HEK293 (cell line): ENCODE results near the gene SLC66A2.
"Not testable (repeated sequence)": the region's sequence is repeated elsewhere in the genome, so short reads cannot be mapped to it uniquely, and the experiment has no call there.

Experiments
- CTCF ChIA-PET: fragments of 350-600 bp; formaldehyde crosslinking; extraction: SDS; loops from one replicate; lab custom pipeline; 2021; ENCODE audit warnings: antibody characterized with exemption; lab: Yijun Ruan, JAX
- POLR2A ChIA-PET: fragments of 300-600 bp; formaldehyde crosslinking; extraction: SDS; loops from one replicate; lab custom pipeline; 2020; ENCODE audit warnings: antibody characterized with exemption, inconsistent platforms; lab: Yijun Ruan, JAX
- H3K27ac ChIP-seq: fragments of 200-500 bp; sonication (Bioruptor generic); 2 replicates; pipeline ENCODE4 v1.5.1; 2014; ENCODE audit warnings: low read depth, low read length, control low read depth, inconsistent platforms; ENCODE audit errors: extremely low read depth
- H3K36me3 ChIP-seq, 2 experiments: fragments of 200-500 bp in 1 of 2; sonication (Bioruptor generic) in 1 of 2; 1 replicate in 1 of 2; 2 replicates in 1 of 2; pipeline ENCODE4 v1.5.1; 2014 to 2017; ENCODE audit warnings: inconsistent platforms in 2 of 2, low read length in 2 of 2; ENCODE audit not compliant: control insufficient read depth in 2 of 2, insufficient read depth in 1 of 2
- H3K4me1 ChIP-seq: fragments of 200-500 bp; sonication (Bioruptor generic); 2 replicates; pipeline ENCODE4 v1.5.1; 2014; ENCODE audit warnings: mild to moderate bottlenecking, low read length, inconsistent platforms; ENCODE audit not compliant: control insufficient read depth, insufficient read depth
- H3K4me3 ChIP-seq: 2 replicates; pipeline ENCODE4 v1.5.1; 2011; ENCODE audit warnings: low read depth, mild to moderate bottlenecking, control low read depth, low read length, moderate library complexity
- H3K9me3 ChIP-seq: fragments of 200-500 bp; sonication (Bioruptor generic); 2 replicates; pipeline ENCODE4 v1.5.1; 2014; ENCODE audit warnings: low read depth, low read length, inconsistent platforms; ENCODE audit not compliant: control insufficient read depth, insufficient read depth
- IKZF3 ChIP-seq: fragments of 450-650 bp; IDR thresholded peaks from 2 replicates; pipeline ENCODE4 v1.5.0; 2018; ENCODE audit warnings: missing biosample characterization, mild to moderate bottlenecking, missing genetic modification characterization, moderate library complexity
- KLF10 ChIP-seq: fragments of 450-650 bp; IDR thresholded peaks from 2 replicates; pipeline ENCODE4 v1.5.1; 2018; ENCODE audit warnings: missing biosample characterization, mild to moderate bottlenecking, missing genetic modification characterization
- KLF7 ChIP-seq: fragments of 450-650 bp; formaldehyde crosslinking; IDR thresholded peaks from 2 replicates; pipeline ENCODE4 v1.5.1; 2016; ENCODE audit warnings: missing biosample characterization, missing genetic modification characterization, borderline replicate concordance
- MZF1 ChIP-seq: fragments of 450-650 bp; formaldehyde crosslinking; IDR thresholded peaks from 2 replicates; pipeline ENCODE4 v1.5.1; 2017; ENCODE audit warnings: missing biosample characterization, missing genetic modification characterization, borderline replicate concordance
- PRDM1 ChIP-seq: fragments of 450-650 bp; formaldehyde crosslinking; IDR thresholded peaks from 2 replicates; pipeline ENCODE4; 2016; ENCODE audit warnings: missing biosample characterization, missing genetic modification characterization
- SETDB1 ChIP-seq: IDR thresholded peaks from one replicate; pipeline ENCODE4 v1.6.1; 2017; ENCODE audit warnings: mild to moderate bottlenecking, low read length, moderate library complexity, mixed read lengths; ENCODE audit not compliant: insufficient read length
- ZBTB7A ChIP-seq: fragments of 450-650 bp; formaldehyde crosslinking; IDR thresholded peaks from 2 replicates; pipeline ENCODE4 v1.5.1; 2016; ENCODE audit warnings: low read depth, missing biosample characterization, missing genetic modification characterization
- ZEB2 ChIP-seq: fragments of 450-650 bp; formaldehyde crosslinking; IDR thresholded peaks from 2 replicates; pipeline ENCODE4 v1.5.1; 2016; ENCODE audit warnings: missing biosample characterization, missing genetic modification characterization
- ZNF10 ChIP-seq: fragments of 450-650 bp; formaldehyde crosslinking; IDR thresholded peaks from 2 replicates; pipeline ENCODE4 v1.5.1; 2017; ENCODE audit warnings: missing biosample characterization, missing genetic modification characterization
- ZNF114 ChIP-seq: fragments of 450-650 bp; formaldehyde crosslinking; IDR thresholded peaks from 2 replicates; pipeline ENCODE4 v1.5.0; 2017; ENCODE audit warnings: missing biosample characterization, missing genetic modification characterization
- ZNF138 ChIP-seq: fragments of 450-650 bp; formaldehyde crosslinking; IDR thresholded peaks from 2 replicates; pipeline ENCODE4 v1.5.1; 2016; ENCODE audit warnings: missing biosample characterization, missing genetic modification characterization, borderline replicate concordance
- ZNF169 ChIP-seq: fragments of 450-650 bp; formaldehyde crosslinking; IDR thresholded peaks from 2 replicates; pipeline ENCODE4 v1.5.1; 2016; ENCODE audit warnings: missing biosample characterization, missing genetic modification characterization
- ZNF223 ChIP-seq: fragments of 450-650 bp; formaldehyde crosslinking; IDR thresholded peaks from 2 replicates; pipeline ENCODE4 v1.5.1; 2016; ENCODE audit warnings: missing biosample characterization, missing genetic modification characterization
- ZNF248 ChIP-seq: fragments of 450-650 bp; formaldehyde crosslinking; IDR thresholded peaks from 2 replicates; pipeline ENCODE4 v1.5.1; 2017; ENCODE audit warnings: missing biosample characterization, missing genetic modification characterization
- ZNF341 ChIP-seq: fragments of 450-650 bp; formaldehyde crosslinking; IDR thresholded peaks from 2 replicates; pipeline ENCODE4; 2016; ENCODE audit warnings: low read depth, missing biosample characterization, missing genetic modification characterization
- ZNF510 ChIP-seq: fragments of 450-650 bp; formaldehyde crosslinking; IDR thresholded peaks from 2 replicates; pipeline ENCODE4 v1.5.1; 2018; ENCODE audit warnings: mild to moderate bottlenecking, missing genetic modification characterization, missing biosample characterization; ENCODE audit not compliant: insufficient replicate concordance
- ZNF560 ChIP-seq: fragments of 450-650 bp; formaldehyde crosslinking; IDR thresholded peaks from 2 replicates; pipeline ENCODE4 v1.5.1; 2017; ENCODE audit warnings: missing biosample characterization, missing genetic modification characterization, borderline replicate concordance
- ZNF585B ChIP-seq: fragments of 450-650 bp; formaldehyde crosslinking; IDR thresholded peaks from 2 replicates; pipeline ENCODE4 v1.5.1; 2016; ENCODE audit warnings: missing biosample characterization, missing genetic modification characterization
- ZNF660 ChIP-seq: fragments of 450-650 bp; IDR thresholded peaks from 2 replicates; pipeline ENCODE4 v1.5.1; 2018; ENCODE audit warnings: missing biosample characterization, mild to moderate bottlenecking, missing genetic modification characterization
- ZNF701 ChIP-seq: fragments of 450-650 bp; formaldehyde crosslinking; IDR thresholded peaks from 2 replicates; pipeline ENCODE4 v1.5.1; 2016; ENCODE audit warnings: missing biosample characterization, missing genetic modification characterization
- ZNF792 ChIP-seq: fragments of 450-650 bp; formaldehyde crosslinking; IDR thresholded peaks from 2 replicates; pipeline ENCODE4 v1.5.1; 2016; ENCODE audit warnings: missing biosample characterization, missing genetic modification characterization
- TF ChIP-seq, protein P1 (sequence below): fragments of 450-650 bp; formaldehyde crosslinking; IDR thresholded peaks from 2 replicates; pipeline ENCODE4 v1.5.1; 2017; ENCODE audit warnings: missing biosample characterization, missing genetic modification characterization
- TF ChIP-seq, protein P2 (sequence below): fragments of 450-650 bp; formaldehyde crosslinking; IDR thresholded peaks from 2 replicates; pipeline ENCODE4 v1.5.1; 2016; ENCODE audit warnings: missing biosample characterization, missing genetic modification characterization
- TF ChIP-seq, protein P3 (sequence below): fragments of 450-650 bp; formaldehyde crosslinking; optimal IDR thresholded peaks from 2 replicates; pipeline ENCODE3; 2016; ENCODE audit warnings: missing biosample characterization, mild to moderate bottlenecking, missing genetic modification characterization
- TF ChIP-seq, protein P4 (sequence below): fragments of 450-650 bp; formaldehyde crosslinking; IDR thresholded peaks from 2 replicates; pipeline ENCODE4 v1.5.1; 2016; ENCODE audit warnings: missing biosample characterization, missing genetic modification characterization
- TF ChIP-seq, protein P5 (sequence below): fragments of 450-650 bp; IDR thresholded peaks from 2 replicates; pipeline ENCODE4 v1.5.1; 2018; ENCODE audit warnings: missing biosample characterization, mild to moderate bottlenecking, missing genetic modification characterization

Gene SLC66A2

DNA sequence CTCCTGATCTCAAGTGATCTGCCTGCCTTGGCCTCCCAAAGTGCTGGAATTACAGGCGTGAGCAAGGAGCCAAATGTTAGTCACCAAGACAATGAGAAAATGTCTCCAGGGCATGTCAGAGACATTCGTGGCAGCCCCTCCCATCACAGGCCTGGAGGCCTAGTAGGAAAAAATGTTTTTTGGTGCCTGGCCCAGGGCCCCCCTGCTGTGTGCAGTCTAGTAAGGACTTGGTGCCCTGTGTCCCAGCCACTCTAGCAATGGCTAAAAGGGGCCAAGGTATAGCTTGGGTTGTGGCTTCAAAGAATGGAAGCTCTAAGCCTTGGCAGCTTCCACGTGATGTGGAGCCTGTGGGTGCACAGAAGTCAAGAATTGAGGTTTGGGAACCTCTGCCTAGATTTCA is 49.4 kb upstream of the SLC66A2 start:
- H3K36me3 ChIP-seq = no peaks in the 10 kb centered on the region
- H3K4me3 ChIP-seq = no peak overlapping the region
- POLR2A ChIA-PET = no interaction called here
- H3K9me3 ChIP-seq = no peaks in the 10 kb centered on the region
- H3K4me1 ChIP-seq = no peaks in the 10 kb centered on the region
- no peak overlapping the region for H3K27ac ChIP-seq
- TF ChIP-seq ZNF138 = no peak
- TF ChIP-seq ZEB2 (tag by site-specific recombination) = no peak
- TF ChIP-seq ZNF510 = no peak
- peak; percentile 97 for TF ChIP-seq ZNF585B
- TF ChIP-seq SETDB1 = peak; percentile 24
- TF ChIP-seq ZNF10 = no peak
- TF ChIP-seq ZNF169 (tag by site-specific recombination) = no peak
- TF ChIP-seq ZNF341 = no peak
- no peak for TF ChIP-seq ZNF560 (tag by site-specific recombination)
- no peak for TF ChIP-seq MZF1 (tag by site-specific recombination)
- no peak for TF ChIP-seq KLF10 (tag by site-specific recombination)
- CTCF ChIA-PET = interaction anchor here (0.7 kb wide), 1 partner anchor 76 kb away, joined by 3 read pairs; no protein-coding TSS in a partner anchor

DNA sequence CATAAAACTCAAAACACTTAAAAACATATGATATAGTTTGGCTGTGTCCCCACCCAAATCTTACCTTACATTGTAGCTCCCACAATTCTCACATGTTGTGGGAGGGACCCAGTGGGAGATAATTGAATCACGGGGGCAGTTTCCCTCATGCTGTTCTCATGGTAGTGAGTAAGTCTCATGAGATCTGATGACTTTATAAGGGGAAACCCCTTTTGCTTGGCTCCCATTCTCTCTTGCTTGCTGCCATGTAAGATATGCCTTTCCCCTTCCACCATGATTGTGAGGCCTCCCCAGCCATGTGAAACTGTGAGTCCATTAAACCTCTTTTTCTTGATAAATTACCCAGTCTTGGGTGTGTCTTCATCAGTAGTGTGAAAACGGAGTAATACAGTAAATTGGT is 48.2 kb upstream of the SLC66A2 start:
- POLR2A ChIA-PET = interaction anchor here (0.7 kb wide), 1 partner anchor 15 kb away, joined by 3 read pairs; no protein-coding TSS in a partner anchor
- H3K4me1 ChIP-seq, H3K27ac ChIP-seq, H3K4me3 ChIP-seq, CTCF ChIA-PET, H3K9me3 ChIP-seq, H3K36me3 ChIP-seq: not testable (repeated sequence)

DNA sequence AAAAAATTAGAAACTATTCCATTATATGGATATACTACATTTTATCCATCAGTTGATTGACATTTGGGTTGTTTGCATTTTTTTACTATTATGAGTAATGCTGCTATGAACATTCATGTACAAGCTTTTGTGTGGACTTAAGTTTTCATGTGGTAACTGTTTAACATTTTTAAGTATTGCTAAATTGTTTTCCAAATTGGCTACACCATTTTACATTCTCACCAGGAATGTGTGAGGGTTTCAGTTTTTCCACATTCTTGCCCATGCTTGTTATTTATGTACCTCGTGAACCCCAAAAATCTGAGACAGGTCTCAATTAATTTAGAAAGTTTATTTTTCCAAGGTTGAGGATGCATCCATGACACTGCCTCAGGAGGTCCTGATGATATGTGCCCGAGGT is 40.0 kb upstream of the SLC66A2 start:
- no peaks in the 10 kb centered on the region for H3K9me3 ChIP-seq
- no peak overlapping the region for H3K4me3 ChIP-seq
- CTCF ChIA-PET = no interaction called here
- H3K27ac ChIP-seq = no peak overlapping the region
- H3K4me1 ChIP-seq = peaks cover 4% of the 10 kb centered on the region; the same call in 1 of the 2 replicates
- POLR2A ChIA-PET = no interaction called here
- peaks cover 0 to 2% of the 10 kb centered on the region in 2 experiments; a peak in 1 of 3 replicates for H3K36me3 ChIP-seq
- TF ChIP-seq KLF7 (tag by site-specific recombination) (no peak), ZNF660 (no peak), MZF1 (tag by site-specific recombination) (no peak), ZNF792 (tag by site-specific recombination) (no peak), PRDM1 (tag by site-specific recombination) (no peak), ZBTB7A (no peak), ZNF701 (tag by site-specific recombination) (no peak), IKZF3 (tag by site-specific recombination) (no peak), ZNF223 (tag by site-specific recombination) (no peak), ZNF248 (tag by site-specific recombination) (no peak), ZNF114 (tag by site-specific recombination) (no peak)
- TF ChIP-seq, protein P1, sequence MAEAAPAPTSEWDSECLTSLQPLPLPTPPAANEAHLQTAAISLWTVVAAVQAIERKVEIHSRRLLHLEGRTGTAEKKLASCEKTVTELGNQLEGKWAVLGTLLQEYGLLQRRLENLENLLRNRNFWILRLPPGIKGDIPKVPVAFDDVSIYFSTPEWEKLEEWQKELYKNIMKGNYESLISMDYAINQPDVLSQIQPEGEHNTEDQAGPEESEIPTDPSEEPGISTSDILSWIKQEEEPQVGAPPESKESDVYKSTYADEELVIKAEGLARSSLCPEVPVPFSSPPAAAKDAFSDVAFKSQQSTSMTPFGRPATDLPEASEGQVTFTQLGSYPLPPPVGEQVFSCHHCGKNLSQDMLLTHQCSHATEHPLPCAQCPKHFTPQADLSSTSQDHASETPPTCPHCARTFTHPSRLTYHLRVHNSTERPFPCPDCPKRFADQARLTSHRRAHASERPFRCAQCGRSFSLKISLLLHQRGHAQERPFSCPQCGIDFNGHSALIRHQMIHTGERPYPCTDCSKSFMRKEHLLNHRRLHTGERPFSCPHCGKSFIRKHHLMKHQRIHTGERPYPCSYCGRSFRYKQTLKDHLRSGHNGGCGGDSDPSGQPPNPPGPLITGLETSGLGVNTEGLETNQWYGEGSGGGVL = no peak
- TF ChIP-seq, protein P2, sequence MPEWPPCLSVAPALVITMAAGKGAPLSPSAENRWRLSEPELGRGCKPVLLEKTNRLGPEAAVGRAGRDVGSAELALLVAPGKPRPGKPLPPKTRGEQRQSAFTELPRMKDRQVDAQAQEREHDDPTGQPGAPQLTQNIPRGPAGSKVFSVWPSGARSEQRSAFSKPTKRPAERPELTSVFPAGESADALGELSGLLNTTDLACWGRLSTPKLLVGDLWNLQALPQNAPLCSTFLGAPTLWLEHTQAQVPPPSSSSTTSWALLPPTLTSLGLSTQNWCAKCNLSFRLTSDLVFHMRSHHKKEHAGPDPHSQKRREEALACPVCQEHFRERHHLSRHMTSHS (tag by site-specific recombination) = no peak
- TF ChIP-seq, protein P3, sequence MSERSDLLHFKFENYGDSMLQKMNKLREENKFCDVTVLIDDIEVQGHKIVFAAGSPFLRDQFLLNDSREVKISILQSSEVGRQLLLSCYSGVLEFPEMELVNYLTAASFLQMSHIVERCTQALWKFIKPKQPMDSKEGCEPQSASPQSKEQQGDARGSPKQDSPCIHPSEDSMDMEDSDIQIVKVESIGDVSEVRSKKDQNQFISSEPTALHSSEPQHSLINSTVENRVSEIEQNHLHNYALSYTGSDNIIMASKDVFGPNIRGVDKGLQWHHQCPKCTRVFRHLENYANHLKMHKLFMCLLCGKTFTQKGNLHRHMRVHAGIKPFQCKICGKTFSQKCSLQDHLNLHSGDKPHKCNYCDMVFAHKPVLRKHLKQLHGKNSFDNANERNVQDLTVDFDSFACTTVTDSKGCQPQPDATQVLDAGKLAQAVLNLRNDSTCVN (tag by site-specific recombination) = no peak
- TF ChIP-seq, protein P4, sequence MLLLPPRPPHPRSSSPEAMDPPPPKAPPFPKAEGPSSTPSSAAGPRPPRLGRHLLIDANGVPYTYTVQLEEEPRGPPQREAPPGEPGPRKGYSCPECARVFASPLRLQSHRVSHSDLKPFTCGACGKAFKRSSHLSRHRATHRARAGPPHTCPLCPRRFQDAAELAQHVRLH (tag by site-specific recombination) = no peak
- TF ChIP-seq, protein P5, sequence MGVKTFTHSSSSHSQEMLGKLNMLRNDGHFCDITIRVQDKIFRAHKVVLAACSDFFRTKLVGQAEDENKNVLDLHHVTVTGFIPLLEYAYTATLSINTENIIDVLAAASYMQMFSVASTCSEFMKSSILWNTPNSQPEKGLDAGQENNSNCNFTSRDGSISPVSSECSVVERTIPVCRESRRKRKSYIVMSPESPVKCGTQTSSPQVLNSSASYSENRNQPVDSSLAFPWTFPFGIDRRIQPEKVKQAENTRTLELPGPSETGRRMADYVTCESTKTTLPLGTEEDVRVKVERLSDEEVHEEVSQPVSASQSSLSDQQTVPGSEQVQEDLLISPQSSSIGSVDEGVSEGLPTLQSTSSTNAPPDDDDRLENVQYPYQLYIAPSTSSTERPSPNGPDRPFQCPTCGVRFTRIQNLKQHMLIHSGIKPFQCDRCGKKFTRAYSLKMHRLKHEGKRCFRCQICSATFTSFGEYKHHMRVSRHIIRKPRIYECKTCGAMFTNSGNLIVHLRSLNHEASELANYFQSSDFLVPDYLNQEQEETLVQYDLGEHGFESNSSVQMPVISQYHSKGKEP (tag by site-specific recombination) = no peak
